PC-9 (cell line): ENCODE measurements around the gene UNC5CL. TPM values are rescaled to one million over a fixed set of nuclear protein-coding genes. Genes with fewer than 3 reads are reported as not detected.

ENCODE experiments used
- BruUV-seq: library from RNA; stranded (reverse); fragments of 400-500 nt; replicated peaks from 2 replicates; lab custom pipeline; 2021; lab: Mats Ljungman, UMichigan
- CTCF ChIA-PET: fragments of 300-600 bp; sonication (Branson Sonifier 250); formaldehyde crosslinking; loops from one replicate; lab custom pipeline; 2022; ENCODE audit warnings: antibody characterized with exemption; lab: Charles Lee
- POLR2A ChIA-PET: fragments of 300-600 bp; sonication (Branson Sonifier 250); formaldehyde crosslinking; loops from one replicate; lab custom pipeline; 2022; ENCODE audit warnings: antibody characterized with exemption; ENCODE audit not compliant: unreplicated experiment; lab: Charles Lee
- DNase-seq, 2 experiments: peaks; one replicate each; pipeline versions ENCODE4 v3.0.0 to v3.0.0-alpha.2; 2015 to 2022; ENCODE audit warnings: mixed read lengths in 1 of 2
- H2AFZ ChIP-seq: fragments of 200-600 bp; sonication (generic); 2 replicates; pipeline ENCODE4 v1.8.1; 2017; ENCODE audit warnings: antibody characterized with exemption
- H3F3A ChIP-seq: fragments of 200-600 bp; sonication (generic); 2 replicates; pipeline ENCODE4 v1.8.1; 2017; ENCODE audit warnings: antibody characterized with exemption, mild to moderate bottlenecking, low read depth; ENCODE audit not compliant: insufficient read depth
- H3K27ac ChIP-seq: fragments of 200-600 bp; sonication (generic); 2 replicates; pipeline ENCODE4 v1.6.1; 2016; ENCODE audit warnings: mixed run types
- H3K27me3 ChIP-seq: fragments of 200-600 bp; sonication (generic); 2 replicates; pipeline ENCODE4 v1.6.1; 2016; ENCODE audit warnings: low read depth, mixed run types; ENCODE audit not compliant: insufficient read depth
- H3K36me3 ChIP-seq: fragments of 200-600 bp; sonication (generic); 2 replicates; pipeline ENCODE4 v1.6.1; 2016; ENCODE audit warnings: low read depth, mixed run types
- H3K4me1 ChIP-seq: fragments of 200-600 bp; sonication (generic); replicated peaks from 2 replicates; pipeline ENCODE4 v1.6.1; 2016; ENCODE audit warnings: mixed run types; ENCODE audit not compliant: insufficient read depth
- H3K4me2 ChIP-seq: fragments of 200-600 bp; sonication (generic); 2 replicates; pipeline ENCODE4 v1.6.1; 2017; ENCODE audit warnings: mixed run types
- H3K4me3 ChIP-seq: fragments of 200-600 bp; sonication (generic); 2 replicates; pipeline ENCODE4 v1.6.1; 2016; ENCODE audit warnings: mixed run types
- H3K79me2 ChIP-seq: fragments of 200-600 bp; sonication (generic); 2 replicates; pipeline ENCODE4 v1.6.1; 2017; ENCODE audit warnings: low read depth, mixed run types
- H3K9me2 ChIP-seq: fragments of 200-600 bp; sonication (generic); 2 replicates; pipeline ENCODE4 v1.8.1; 2017; ENCODE audit warnings: mild to moderate bottlenecking; ENCODE audit not compliant: insufficient read depth
- H3K9me3 ChIP-seq: fragments of 200-600 bp; sonication (generic); 2 replicates; pipeline ENCODE4 v1.8.1; 2016; ENCODE audit warnings: low read depth; ENCODE audit not compliant: insufficient read depth
- H4K20me1 ChIP-seq: fragments of 200-600 bp; sonication (generic); 2 replicates; pipeline ENCODE4 v1.8.1; 2017; ENCODE audit not compliant: insufficient read depth
- CTCF ChIP-seq: fragments of 200-600 bp; sonication (generic); conservative IDR thresholded peaks from 2 replicates; pipeline ENCODE4 v1.6.1; 2017; ENCODE audit warnings: mixed run types, antibody characterized with exemption, mild to moderate bottlenecking, moderate library complexity
- EZH2 ChIP-seq: fragments of 200-600 bp; sonication (generic); IDR thresholded peaks from 2 replicates; pipeline ENCODE4 v1.8.0; 2017; ENCODE audit warnings: antibody characterized with exemption, low read depth
- intact Hi-C: fragments of 100-400 bp; cut with micrococcal nuclease; formaldehyde crosslinking; loops from one replicate; pipeline ENCODE4 v1.10.0; 2022; ENCODE audit not compliant: unreplicated experiment
- total RNA-seq: library from RNA; stranded (reverse); gene quantifications from 2 replicates; pipeline ENCODE4 v1.2.3, GENCODE V29; 2021

Gene UNC5CL
- total RNA-seq, 1 experiment from 2014 or later: 1.7 TPM

- Histone ChIP-seq H3F3A (peaks cover 23% of the 10 kb centered on the region), H3K4me3 (no peak overlapping the region), H2AFZ (no peak overlapping the region), H3K9me3 (no peaks in the 10 kb centered on the region), H4K20me1 (no peaks in the 10 kb centered on the region), H3K27me3 (peaks cover 4% of the 10 kb centered on the region; the same call in 1 of the 2 replicates), H3K4me1 (peaks cover 30% of the 10 kb centered on the region), H3K9me2 (no peaks in the 10 kb centered on the region), H3K79me2 (no peaks in the 10 kb centered on the region), H3K4me2 (no peak overlapping the region), H3K36me3 (no peaks in the 10 kb centered on the region), H3K27ac (no peak overlapping the region)
- TF ChIP-seq EZH2: no peak
- no peak for TF ChIP-seq CTCF
- CTCF ChIA-PET: no interaction called here
- POLR2A ChIA-PET: no interaction called here
- intact Hi-C loops: no loop called here
- no peak for DNase-seq
- BruUV-seq: no TSS peak
These were observed 38.8 kb downstream of the UNC5CL start for GRCh38 chr6:41000248-41000647.

GRCh38 chr6:40999569-40999968 lies 39.5 kb downstream of the UNC5CL start:
- no TSS peak for BruUV-seq
- intact Hi-C loops: no loop called here

GRCh38 chr6:40998661-40999060 lies 40.4 kb downstream of the UNC5CL start:
- BruUV-seq: no TSS peak
- Histone ChIP-seq H3K27me3 (no peaks in the 10 kb centered on the region), H3K9me3 (no peaks in the 10 kb centered on the region), H3K36me3 (no peaks in the 10 kb centered on the region), H3K79me2 (no peaks in the 10 kb centered on the region), H3K9me2 (no peaks in the 10 kb centered on the region), H4K20me1 (no peaks in the 10 kb centered on the region), H3K4me3 (no peak overlapping the region), H3K4me2 (no peak overlapping the region), H2AFZ (no peak overlapping the region), H3F3A (peaks cover 23% of the 10 kb centered on the region), H3K27ac (no peak overlapping the region), H3K4me1 (peaks cover 30% of the 10 kb centered on the region)
- intact Hi-C loops: no loop called here
- POLR2A ChIA-PET: no interaction called here
- no peak for TF ChIP-seq CTCF
- no peak for TF ChIP-seq EZH2
- DNase-seq: no peak
- CTCF ChIA-PET: interaction anchor here (0.6 kb wide), 2 partner anchors 33 to 128 kb away, joined by 3 read pairs; no protein-coding TSS in a partner anchor

More at GRCh38 chr6:40999569-40999968, 39.5 kb downstream of the UNC5CL start:
- Histone ChIP-seq H3K27ac (no peak overlapping the region), H3F3A (peaks cover 23% of the 10 kb centered on the region), H2AFZ (no peak overlapping the region), H4K20me1 (no peaks in the 10 kb centered on the region), H3K4me2 (no peak overlapping the region), H3K79me2 (no peaks in the 10 kb centered on the region), H3K9me2 (no peaks in the 10 kb centered on the region), H3K9me3 (no peaks in the 10 kb centered on the region), H3K4me3 (no peak overlapping the region), H3K27me3 (peaks cover under 1% of the 10 kb centered on the region; the same call in 1 of the 2 replicates), H3K4me1 (peaks cover 30% of the 10 kb centered on the region), H3K36me3 (no peaks in the 10 kb centered on the region)
- TF ChIP-seq EZH2 (no peak), CTCF (no peak)
- ChIA-PET POLR2A (no interaction called here), CTCF (interaction anchor here (1.1 kb wide), 2 partner anchors 43 to 88 kb away, joined by 3 to 5 read pairs; partner anchors contain the start of gene TSPO2)
- DNase-seq: no peak
